ENCODE data around the gene IFNA5. TPM values are rescaled to one million over a fixed set of nuclear protein-coding genes. Genes with fewer than 3 reads are reported as not detected.

Gene IFNA5
- total and polyA plus RNA-seq, 2 of the 8 experiments (the other 6 are each of a cell fraction or from before 2014, with no cell fraction given), result not detected

- no peaks in the 10 kb centered on the region for H3K79me1 ChIP-seq (ENCODE audit: low read depth, low read length)
- H4K8ac ChIP-seq (ENCODE audit: extremely low read depth, insufficient read depth, low read length), result no peak overlapping the region
- H3K4ac ChIP-seq (replicated peaks; ENCODE audit: insufficient read length, low read depth, low read length), result no peak overlapping the region
- no peak overlapping the region for H3K27ac ChIP-seq (ENCODE audit: low read depth, low read length)
- H3K27me3 ChIP-seq (replicated peaks in 1 of 4; ENCODE audit: control insufficient read depth in 3 of 4, extremely low read depth in 1 of 4, insufficient read depth in 3 of 4, low read length in 3 of 4), result no peaks in the 10 kb centered on the region
- CTCF ChIA-PET (ENCODE audit: partially characterized antibody), result interaction anchor here (1.2 to 1.3 kb wide), 2 partner anchors 23 to 101 kb away, joined by 3 to 4 read pairs; no protein-coding TSS in a partner anchor
- H2BK120ac ChIP-seq (replicated peaks; ENCODE audit: low read depth, low read length), result no peak overlapping the region
- no peak overlapping the region for H2AK5ac ChIP-seq (ENCODE audit: low read depth, low read length)
- H4K5ac ChIP-seq (ENCODE audit: insufficient read length, low read depth, low read length), result no peak overlapping the region
- H3K4me2 ChIP-seq (ENCODE audit: insufficient read depth in 1 of 2, low read depth in 2 of 2, low read length in 2 of 2), result no peak overlapping the region
- H3K56ac ChIP-seq (replicated peaks; ENCODE audit: insufficient read length, low read depth, low read length), result no peak overlapping the region
- no peak overlapping the region for H3K4me3 ChIP-seq (ENCODE audit: extremely low read depth in 1 of 4, insufficient read depth in 2 of 4, low read depth in 3 of 4, low read length in 4 of 4)
- FAIRE-seq (no peak), DNase-seq (ENCODE audit: low read depth in 1 of 2, low spot score in 2 of 2) (no peak)
- no peak overlapping the region for H4K91ac ChIP-seq (replicated peaks; ENCODE audit: insufficient read length, low read length)
- WGBS, 2 experiments (ENCODE audit: extremely low coverage in 1 of 2, insufficient coverage in 1 of 2, insufficient read length in 1 of 2, insufficient replicate concordance in 2 of 2, low coverage in 1 of 2, low lambda C conversion rate in 2 of 2, missing lambda C conversion rate in 1 of 2), result 85 to 100% methylated on average over 1 to 6 of the region's 6 CpGs
- no peak overlapping the region for H2BK5ac ChIP-seq (ENCODE audit: low read depth, low read length)
- POLR2A ChIA-PET (ENCODE audit: partially characterized antibody), result no interaction called here
- H3K18ac ChIP-seq (ENCODE audit: extremely low read depth, low read length), result no peak overlapping the region
- no peak overlapping the region for H2BK12ac ChIP-seq (ENCODE audit: low read depth, low read length)
- no peaks in the 10 kb centered on the region for H3K36me3 ChIP-seq (ENCODE audit: control insufficient read depth in 2 of 4, insufficient read depth in 4 of 4, low read length in 3 of 4)
- no peak overlapping the region for H3K9ac ChIP-seq (replicated peaks in 1 of 4; ENCODE audit: extremely low read depth in 1 of 4, low read depth in 3 of 4, low read length in 3 of 4)
- no peak overlapping the region for H2BK15ac ChIP-seq (ENCODE audit: low read length)
- H2AFZ ChIP-seq (ENCODE audit: low read length), result no peak overlapping the region
- H3K14ac ChIP-seq (ENCODE audit: insufficient read length), result no peak overlapping the region
- H3K4me1 ChIP-seq (replicated peaks in 1 of 4; ENCODE audit: control insufficient read depth in 3 of 4, insufficient read depth in 4 of 4, low read length in 3 of 4), result no peaks in the 10 kb centered on the region
- no peak overlapping the region for H3K23ac ChIP-seq (ENCODE audit: insufficient read length)
- H4K20me1 ChIP-seq (replicated peaks in 1 of 2; ENCODE audit: control insufficient read depth in 1 of 2, insufficient read depth in 2 of 2, low read length in 2 of 2), result no peaks in the 10 kb centered on the region
- H3K79me2 ChIP-seq (ENCODE audit: control insufficient read depth in 1 of 2, insufficient read depth in 2 of 2, low read length in 2 of 2), result no peaks in the 10 kb centered on the region
- no peaks in the 10 kb centered on the region for H3K9me3 ChIP-seq (ENCODE audit: insufficient read depth in 2 of 2, low read depth in 1 of 2, low read length in 1 of 2)
- H2BK20ac ChIP-seq (ENCODE audit: low read length), result no peak overlapping the region
- no peaks in the 10 kb centered on the region for H3K23me2 ChIP-seq (ENCODE audit: low read depth, low read length)
- TF ChIP-seq, protein P1, sequence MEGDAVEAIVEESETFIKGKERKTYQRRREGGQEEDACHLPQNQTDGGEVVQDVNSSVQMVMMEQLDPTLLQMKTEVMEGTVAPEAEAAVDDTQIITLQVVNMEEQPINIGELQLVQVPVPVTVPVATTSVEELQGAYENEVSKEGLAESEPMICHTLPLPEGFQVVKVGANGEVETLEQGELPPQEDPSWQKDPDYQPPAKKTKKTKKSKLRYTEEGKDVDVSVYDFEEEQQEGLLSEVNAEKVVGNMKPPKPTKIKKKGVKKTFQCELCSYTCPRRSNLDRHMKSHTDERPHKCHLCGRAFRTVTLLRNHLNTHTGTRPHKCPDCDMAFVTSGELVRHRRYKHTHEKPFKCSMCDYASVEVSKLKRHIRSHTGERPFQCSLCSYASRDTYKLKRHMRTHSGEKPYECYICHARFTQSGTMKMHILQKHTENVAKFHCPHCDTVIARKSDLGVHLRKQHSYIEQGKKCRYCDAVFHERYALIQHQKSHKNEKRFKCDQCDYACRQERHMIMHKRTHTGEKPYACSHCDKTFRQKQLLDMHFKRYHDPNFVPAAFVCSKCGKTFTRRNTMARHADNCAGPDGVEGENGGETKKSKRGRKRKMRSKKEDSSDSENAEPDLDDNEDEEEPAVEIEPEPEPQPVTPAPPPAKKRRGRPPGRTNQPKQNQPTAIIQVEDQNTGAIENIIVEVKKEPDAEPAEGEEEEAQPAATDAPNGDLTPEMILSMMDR (IDR thresholded peaks at IDR 0.05; ENCODE audit: control extremely low read depth in 1 of 3, insufficient read depth in 1 of 3, low read depth in 1 of 3, low read length in 3 of 3), result no peak
- no peak for TF ChIP-seq MAFK (IDR thresholded peaks at IDR 0.05; ENCODE audit: low read depth, low read length)
- no peak for TF ChIP-seq PHF8 (conservative IDR thresholded peaks at IDR 0.05; ENCODE audit: low read depth, low read length)
- TF ChIP-seq RBBP5 (IDR thresholded peaks at IDR 0.05; ENCODE audit: borderline replicate concordance, low read depth, low read length), result no peak
- no peak for TF ChIP-seq SAP30 (IDR thresholded peaks at IDR 0.05; ENCODE audit: insufficient read depth, insufficient replicate concordance, low read length)
- no peak for TF ChIP-seq SIN3A (conservative IDR thresholded peaks at IDR 0.05 in 1 of 2, IDR thresholded peaks at IDR 0.05 in 1 of 2; ENCODE audit: low read depth in 1 of 2, low read length in 2 of 2)
- TF ChIP-seq KDM1A (IDR thresholded peaks at IDR 0.05; ENCODE audit: borderline replicate concordance, low read length), result no peak
- no peak for TF ChIP-seq SP1 (IDR thresholded peaks at IDR 0.05; ENCODE audit: low read depth, low read length)
- TF ChIP-seq EP300 (IDR thresholded peaks at IDR 0.05; ENCODE audit: borderline replicate concordance in 1 of 2, low read depth in 2 of 2, low read length in 2 of 2), result no peak
- no peak for TF ChIP-seq CEBPB (IDR thresholded peaks at IDR 0.05; ENCODE audit: low read depth, low read length)
Measured at GRCh38 chr9:21294904-21295538, 10.1 kb downstream of the IFNA5 start.
